NAMALWA (cell line): ENCODE data around the gene MAP1LC3B.

Source experiments
- DNase-seq: peaks from one replicate; pipeline ENCODE4 v3.0.0-alpha.2; 2015; ENCODE audit warnings: low spot score

The MAP1LC3B gene

DNA sequence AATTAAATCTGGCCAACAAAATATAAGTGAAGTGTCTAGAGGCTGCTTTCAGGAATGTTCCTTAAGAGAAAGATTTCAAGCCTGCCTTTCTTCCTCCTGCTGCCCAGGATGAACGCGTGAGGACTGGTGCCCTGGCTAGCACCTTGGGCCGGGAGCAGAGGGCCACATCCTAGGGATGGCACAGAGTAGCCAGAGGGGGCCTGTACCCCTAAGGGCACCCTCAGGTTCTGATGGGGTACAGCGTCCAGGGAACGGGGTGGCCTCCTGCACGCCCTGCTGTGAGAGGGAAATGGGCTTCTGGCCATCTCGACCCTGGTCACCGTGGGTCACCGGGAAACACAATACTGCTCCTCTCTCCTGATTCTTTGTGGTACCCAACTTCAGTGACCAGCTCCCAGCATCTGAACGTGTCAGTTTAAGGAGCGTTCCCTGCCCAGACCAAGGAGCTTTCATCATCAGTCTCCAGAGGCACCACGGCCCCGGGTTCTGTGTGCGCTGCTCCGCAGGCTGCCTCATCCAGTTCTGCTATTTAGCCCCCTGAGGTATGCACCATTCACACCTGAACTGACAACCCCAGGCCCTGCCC lies 40.3 kb downstream of the MAP1LC3B start:
- DNase-seq = no peak

DNA sequence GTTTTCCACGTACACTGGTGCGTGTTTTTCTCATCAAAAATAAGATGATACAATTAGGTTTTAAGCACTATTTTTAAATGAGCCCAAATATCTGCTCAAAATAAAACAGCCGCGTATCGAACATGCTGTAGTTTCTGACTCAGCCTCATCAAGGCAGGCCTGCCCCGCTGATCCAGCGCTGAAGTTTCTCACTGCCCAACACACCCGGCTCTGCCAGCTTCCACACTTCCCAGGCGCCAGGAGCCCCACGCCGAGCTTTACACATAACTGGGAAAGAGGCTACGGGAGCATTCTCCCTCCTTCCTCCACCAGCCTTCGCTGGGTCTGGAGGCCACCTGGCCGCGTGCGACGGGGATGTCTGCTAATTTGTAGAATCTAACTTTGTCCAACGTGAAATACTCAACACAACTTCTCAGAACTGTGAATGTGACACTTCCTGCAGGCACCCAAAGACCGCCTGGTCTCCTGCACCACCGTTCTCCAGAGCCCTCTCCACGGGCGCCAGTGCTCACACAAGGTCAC lies 42.1 kb downstream of the MAP1LC3B start:
- DNase-seq = no peak

DNA sequence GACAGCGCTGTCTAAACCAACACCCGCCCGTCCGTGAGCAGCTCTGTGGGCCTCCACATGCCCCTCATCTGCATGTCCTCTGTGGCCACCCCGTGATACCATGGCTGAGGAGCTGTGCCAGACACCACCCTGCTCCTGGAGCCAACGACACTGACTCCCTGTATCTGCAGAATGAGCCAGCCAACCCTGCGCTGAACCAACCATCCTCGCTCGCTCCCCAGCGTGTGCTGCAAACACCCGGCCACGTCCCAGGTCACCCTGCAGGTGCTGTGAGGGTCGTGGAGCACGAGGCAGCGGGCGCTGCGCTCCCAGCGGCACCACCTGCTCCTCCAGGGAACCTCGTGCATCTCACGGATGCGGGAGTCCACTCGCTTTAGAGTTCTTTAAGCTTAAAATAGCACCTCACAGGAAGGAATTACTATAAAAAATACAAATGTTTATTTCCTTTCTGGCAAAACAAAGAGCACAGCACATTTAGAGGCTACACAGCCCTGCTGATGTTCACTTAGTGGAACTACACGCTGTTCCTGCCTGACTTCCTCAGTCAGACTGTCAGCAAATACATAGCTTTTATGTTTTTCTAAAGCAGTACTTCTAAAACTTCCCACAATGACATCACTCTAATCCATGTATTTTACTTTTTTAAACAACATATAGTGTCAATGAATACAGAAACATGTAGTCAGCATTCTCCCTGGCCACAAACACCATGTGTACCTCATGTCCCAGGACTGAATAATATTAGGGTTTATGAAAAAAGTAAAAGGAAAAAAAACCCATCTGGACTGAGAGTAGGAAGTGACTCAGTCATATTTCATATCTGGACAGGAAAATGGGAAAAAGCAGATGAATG lies 43.5 kb downstream of the MAP1LC3B start:
- DNase-seq = no peak

DNA sequence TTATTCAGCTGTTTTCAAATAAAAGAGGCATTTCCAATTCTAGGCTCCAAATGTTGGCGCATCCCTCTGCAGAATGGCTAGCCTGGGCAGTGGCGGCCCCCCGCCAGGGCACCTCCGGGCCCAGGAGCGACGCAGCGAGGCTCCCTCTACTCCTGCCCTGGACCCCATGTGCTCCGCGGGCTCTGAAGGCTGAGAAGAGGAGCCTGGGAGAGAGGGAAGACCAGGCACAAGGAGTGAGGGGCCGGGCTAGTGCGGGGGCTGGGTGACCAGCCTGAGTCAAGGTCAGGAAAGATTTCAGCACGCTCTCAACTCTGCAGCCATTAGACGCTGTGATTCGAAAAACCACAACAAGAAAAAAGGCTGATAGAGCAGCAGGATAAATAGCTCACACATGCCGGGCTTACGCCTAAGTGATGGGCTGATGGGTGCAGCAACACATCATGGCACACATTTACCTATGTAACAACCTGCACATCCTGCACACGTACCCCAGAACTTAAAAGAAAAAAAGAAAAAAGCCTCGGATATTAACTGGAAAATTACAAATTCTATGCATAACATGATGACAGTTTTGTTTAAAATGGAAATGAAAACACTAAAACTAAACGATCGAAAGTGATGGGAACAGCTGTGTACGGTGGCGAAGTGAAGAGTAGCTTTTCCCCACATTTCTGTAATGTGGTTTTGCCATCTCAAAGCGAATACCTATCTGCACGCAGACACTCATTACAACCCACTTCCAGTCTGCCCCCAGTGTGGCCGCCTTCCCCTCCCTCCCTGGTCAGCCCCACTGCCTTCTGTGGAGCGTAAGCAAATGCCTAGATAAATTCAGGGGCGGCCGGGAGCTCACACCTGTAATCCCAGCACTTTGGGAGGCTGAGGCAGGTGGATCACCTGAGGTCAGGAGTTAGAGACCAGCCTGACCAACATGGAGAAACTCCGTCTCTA lies 44.4 kb downstream of the MAP1LC3B start:
- no peak for DNase-seq

DNA sequence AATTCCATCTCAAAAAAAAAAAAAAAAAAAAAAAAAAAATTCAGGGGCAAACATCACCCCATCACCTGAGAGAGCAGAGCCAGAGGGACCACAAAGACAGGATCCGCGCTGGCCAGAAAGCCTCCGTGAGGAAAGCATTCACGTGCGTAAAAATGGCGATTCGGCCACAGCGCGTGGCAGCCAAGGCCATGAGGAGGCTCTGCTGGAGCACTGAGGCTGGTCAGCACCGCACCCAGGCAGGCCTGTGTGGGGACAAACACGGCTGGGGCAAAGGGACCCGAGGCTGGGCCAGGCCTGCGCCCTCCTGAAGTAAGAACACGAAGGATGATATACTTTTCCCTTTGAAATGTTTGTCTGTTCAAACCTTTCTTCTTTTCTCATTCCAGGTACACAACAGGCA lies 45.2 kb downstream of the MAP1LC3B start:
- DNase-seq = no peak

DNA sequence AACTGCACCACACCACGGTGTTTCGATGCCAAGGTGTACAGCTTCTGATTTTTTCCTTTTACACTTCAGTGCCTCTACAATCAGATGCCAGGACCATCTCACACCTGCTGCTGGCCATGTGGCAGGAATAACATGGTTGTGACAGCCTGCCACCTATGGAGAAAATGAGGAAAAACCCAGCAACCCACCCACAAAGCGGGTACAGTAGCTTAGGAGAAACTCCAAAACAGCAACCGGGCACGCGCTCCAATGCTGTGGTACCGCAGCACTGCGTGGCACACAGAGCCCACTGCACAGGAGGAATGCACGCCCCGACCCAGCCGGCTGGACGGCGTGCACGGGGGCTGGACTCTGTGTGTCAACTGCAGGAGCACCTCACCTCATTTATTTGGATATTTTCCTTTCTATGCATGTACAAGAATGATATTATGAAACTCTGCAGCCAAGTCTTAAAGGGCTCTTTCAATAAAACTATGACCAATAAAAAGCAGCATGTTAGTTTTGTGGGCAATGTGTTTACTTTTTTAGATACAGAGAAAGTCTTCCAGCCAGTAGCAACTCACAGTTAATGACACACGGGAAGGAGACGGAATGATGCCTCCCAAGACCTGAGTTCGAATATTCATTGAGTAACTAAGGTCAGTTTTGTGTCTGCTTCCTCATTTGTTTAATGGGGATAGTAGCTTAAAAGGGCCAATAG lies 45.9 kb downstream of the MAP1LC3B start:
- DNase-seq = no peak

DNA sequence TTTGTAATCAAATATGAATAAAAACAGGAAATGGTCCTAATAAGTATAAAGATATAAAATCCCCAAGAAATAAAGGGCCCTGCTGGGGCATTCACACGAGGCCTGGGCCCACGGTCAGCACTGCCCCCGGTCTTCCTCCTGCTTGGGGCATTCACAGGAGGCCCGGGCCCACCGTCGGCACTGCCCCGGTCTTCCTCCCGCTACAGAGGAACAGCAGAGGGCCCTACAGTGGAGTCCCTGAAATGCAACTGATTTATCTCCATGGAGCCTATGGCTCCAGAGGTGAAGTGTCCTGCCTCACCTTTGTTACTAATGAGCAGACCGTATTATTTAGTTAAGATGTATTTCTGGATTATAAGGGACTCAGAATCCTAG lies 46.5 kb downstream of the MAP1LC3B start:
- no peak for DNase-seq

DNA sequence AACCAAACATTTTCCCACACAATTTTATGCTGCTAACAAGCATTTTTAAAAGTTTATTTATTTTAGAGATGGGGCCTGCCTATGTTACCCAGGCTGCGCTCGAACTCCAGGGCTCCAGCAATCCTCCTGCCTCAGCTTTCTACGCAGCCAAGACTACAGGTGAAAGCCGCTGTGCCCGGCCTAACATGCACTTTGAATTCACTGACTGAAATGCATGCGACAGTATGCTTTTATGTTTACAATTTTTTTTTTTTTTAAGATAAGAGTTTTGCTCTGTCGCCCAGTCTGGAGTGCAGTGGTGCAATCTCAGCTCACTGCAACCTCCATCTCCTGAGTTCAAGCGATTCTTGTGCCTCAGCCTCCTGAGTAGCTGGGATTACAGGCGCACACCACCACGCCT lies 47.8 kb downstream of the MAP1LC3B start:
- DNase-seq = no peak

DNA sequence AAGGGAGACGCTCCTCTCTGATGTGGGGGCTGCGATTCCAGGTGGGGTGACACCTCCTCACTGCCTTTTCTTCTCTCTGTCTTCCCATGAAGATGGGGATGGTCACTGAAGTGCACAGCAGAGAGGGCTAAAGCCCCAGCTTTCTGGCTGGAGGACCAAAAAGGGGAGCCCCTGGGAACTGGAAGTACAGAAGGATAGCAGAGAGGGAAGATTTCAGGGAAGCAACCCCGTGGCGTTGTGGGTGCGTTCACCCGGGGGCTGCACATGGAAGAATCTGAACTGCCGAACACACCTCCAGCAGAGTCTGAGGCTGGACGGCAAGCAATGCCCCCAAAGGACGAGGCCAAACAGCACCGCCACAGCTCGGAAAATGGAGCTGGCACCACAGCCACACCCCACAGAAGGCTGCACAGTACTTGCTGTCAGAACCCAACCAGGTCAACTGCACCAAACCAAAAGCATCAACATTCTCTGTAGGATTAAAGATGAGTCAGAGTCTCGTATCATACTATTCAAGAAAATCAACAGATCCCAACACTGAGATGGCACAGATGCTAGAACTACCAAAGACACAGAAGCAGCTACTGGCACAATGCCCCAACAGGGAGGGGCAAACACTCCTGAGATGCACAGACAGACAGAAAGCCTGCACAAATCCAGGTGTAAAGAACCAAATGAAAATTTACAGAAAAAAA lies 49.9 kb downstream of the MAP1LC3B start:
- DNase-seq = no peak

DNA sequence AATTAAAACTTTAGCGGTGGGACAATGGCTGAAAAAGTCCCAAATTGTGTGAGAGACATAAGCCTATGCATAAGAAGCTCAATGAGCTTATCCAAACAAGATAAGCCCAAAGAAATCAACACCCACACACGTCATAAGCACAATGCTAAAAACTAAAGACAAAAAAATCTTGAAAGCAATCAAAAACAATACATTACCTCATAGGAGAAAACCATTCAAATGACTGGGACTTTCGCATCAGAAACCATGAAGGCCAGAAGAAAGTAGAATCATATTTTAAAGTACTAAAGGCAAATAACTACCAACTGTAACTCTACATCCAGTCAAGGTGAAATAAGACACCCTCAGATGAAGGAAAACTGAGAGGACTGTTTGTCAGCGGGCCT lies 50.4 kb downstream of the MAP1LC3B start:
- DNase-seq = no peak

DNA sequence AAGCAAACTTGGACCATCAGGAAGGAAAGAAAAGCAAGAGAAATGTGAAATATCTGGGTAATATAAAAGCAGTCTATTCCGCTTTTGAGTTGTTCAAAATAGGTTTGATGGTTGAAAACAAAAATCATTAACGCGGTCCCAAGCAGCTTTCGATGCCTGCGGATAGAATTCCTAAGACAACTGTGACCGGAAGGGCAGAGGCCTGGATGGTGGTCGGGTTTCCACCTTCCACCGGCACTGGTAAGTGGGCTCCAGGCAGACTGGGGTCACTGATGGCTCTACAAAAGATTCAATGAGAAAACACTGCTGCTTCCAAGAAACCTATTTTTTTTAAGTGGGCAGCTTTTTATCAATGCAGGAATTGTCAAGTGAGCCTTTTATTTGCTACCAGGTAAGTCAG lies 50.9 kb downstream of the MAP1LC3B start:
- DNase-seq = no peak

DNA sequence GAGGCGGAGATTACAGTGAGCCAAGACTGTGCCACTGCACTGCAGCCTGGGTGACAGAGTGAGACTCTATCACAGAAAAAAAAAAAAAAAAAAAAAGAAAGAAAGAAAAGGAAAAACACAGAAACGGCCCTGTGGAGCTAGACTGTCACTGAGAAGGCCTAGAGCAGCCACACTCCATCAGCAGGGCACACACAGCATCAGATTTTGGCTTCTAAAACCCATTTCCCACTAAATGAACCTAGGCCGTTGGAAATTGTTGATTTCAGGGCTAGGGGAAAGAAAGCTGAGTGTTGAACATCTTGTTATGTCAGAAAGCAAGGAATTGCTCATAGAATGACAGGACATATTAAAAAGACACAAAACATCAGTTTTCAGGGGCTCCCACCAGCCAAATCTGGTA lies 51.8 kb downstream of the MAP1LC3B start:
- DNase-seq = no peak

DNA sequence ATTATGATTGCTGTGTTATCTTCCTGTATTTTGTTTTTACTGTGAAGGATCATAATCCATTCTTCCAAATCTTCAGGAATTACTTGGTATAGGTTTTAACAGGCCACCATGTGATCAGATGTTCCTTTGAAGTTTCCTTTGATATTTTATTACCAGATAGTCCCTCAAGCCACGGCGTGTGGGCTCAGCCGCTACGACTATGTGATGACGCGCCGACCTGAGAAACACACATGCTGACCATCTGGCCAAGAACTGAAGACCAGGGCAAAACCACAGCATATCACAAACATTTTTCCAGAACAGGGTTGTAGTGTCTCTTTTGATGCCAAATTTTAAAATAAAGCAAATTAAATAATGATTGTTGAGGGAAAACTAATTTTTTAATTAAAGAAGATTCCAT lies 53.4 kb downstream of the MAP1LC3B start:
- no peak for DNase-seq

DNA sequence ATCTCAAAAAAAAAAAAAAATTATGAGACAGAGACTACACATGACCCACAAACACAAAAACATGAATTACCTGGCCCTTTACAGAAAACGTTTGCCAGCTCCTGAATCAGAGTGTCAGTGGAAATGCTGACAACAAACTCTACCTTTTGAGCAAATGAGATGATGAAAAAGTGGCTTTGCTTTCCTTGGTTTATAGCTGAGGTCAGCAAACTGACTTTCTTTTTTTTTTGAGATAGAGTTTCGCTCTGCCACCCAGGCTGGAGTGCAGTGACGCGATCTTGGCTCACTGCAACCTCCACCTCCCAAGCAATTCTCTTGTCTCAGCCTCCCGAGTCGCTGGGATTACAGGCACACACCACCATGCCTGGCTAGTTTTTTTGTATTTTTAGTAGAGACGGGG lies 54.3 kb downstream of the MAP1LC3B start:
- DNase-seq = no peak

DNA sequence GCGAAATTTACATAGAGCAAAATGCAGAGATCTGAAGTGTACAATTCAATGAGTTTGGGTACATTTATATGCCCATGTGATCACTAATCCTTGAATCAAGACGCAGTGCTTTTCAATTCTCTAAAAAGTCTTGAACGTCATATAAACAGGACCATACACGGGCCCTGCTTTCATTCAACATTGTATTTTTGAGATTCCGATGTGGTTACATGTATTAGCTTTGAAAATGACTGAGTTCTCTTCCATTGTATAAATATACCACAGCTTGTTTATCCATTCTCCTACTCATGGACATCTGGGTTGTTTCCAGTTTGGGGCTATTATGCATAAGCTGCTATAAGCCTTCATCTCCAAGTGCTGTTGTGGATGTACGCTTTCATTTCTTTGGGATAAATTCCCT lies 55.2 kb downstream of the MAP1LC3B start:
- no peak for DNase-seq

DNA sequence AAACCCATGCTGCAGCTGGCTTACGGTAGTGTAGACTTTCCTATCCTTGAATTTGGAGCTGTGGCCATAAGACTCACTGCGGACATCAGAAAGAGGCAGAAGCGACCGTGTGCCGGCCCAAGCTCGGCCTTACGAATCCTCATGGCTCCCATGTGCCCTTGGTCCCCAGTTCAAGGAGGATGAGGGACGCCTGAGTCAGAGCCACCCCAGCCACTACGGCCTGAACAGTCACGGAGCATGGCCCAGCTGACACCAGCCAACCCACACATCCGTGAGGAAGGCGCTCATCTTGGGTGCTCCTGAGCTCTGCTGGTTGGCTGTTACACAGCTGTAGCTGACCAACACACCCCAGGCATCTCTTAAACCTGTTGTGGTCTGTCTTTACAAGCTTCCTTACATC lies 56.7 kb downstream of the MAP1LC3B start:
- DNase-seq = no peak

DNA sequence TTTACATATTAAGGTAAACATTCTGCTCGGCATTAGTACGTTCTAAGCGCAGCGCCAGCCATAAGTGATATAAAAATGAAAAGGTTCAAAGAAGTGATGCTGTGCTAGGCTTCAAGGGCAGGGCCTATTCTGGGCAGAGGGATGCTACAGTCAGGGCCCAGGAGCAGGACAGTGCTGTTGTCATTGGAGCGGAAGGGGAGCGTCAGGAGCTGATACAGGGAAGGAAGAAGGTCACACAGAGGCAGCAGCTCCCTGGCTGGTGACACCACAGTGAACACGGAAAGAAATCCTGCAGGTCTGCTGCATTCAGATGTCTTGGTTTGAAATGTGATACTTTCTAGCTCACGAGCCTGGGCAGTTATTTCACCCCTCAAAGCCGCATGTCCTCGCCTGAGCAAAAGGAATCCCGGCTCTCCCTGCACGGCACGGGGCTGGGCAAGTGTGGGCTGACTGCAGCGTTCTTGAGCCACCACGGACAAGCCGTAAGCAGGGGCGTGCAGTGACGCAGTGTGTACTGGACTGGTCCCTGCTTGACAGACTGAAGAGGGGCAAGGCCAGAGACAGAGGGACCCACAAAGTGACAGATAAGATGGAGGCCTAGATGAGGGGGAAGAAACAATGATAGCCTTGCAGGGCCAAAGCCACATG lies 59.6 kb downstream of the MAP1LC3B start:
- no peak for DNase-seq

DNA sequence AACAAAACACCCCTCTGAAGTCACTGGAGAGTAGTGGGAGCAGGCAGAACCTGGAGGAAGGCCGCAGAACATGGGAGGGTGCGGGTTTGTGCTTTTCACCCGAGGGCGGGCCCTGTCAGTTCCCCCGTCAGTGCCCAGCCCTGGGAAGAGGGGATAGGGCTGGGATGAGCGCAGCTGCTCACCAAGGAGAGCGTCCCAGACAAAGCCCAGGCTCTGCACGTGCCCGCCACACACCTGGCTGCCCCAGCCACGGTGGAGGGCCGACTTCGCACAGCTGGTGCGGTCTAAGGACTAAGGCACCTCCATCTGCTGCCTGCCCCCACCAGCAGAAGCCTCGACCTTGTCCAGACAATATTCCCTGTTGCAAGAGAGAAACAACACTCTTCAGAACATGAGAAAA lies 61.2 kb downstream of the MAP1LC3B start:
- no peak for DNase-seq
